ENCODE results near the gene MRRF.

MRRF gene

DNA sequence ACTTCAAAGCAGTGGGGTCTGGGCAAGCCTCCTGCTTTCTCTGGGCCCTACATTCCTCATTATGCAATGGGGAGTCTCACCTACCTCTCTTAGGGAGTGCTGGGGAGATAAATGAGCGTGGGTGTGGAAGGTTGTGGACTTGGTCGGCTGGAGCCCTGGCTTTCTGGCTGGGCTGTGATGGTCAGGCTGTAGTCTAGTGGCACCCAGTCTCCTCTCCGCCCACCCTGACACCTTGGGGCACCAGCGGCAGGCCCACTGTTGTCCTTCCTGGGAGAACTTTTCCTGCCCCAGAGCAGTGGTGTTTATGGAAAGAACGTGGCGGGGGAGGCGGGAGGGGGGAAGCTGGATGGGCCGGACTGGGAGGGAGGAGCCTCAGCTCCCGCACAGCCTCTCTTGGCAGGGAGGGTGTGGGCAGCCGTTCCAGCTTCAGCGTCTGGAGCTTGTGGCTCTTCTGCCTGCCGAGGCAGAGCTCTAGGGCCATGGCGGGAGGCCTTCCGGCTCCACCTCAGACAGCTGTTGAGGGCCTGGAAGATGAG, 110.3 kb downstream of the MRRF start:
- peaks cover 2% of the 10 kb centered on the region for H3K9me3 Mint-ChIP-seq
- DNase-seq, result peak; percentile 44
- peaks cover 41% of the 10 kb centered on the region for H3K4me1 Mint-ChIP-seq
- H3K36me3 Mint-ChIP-seq (ENCODE audit: low read depth), result no peaks in the 10 kb centered on the region
- H3K27me3 Mint-ChIP-seq (ENCODE audit: low read depth, poor library complexity), result peaks cover 54% of the 10 kb centered on the region
- TF ChIP-seq, protein P1, sequence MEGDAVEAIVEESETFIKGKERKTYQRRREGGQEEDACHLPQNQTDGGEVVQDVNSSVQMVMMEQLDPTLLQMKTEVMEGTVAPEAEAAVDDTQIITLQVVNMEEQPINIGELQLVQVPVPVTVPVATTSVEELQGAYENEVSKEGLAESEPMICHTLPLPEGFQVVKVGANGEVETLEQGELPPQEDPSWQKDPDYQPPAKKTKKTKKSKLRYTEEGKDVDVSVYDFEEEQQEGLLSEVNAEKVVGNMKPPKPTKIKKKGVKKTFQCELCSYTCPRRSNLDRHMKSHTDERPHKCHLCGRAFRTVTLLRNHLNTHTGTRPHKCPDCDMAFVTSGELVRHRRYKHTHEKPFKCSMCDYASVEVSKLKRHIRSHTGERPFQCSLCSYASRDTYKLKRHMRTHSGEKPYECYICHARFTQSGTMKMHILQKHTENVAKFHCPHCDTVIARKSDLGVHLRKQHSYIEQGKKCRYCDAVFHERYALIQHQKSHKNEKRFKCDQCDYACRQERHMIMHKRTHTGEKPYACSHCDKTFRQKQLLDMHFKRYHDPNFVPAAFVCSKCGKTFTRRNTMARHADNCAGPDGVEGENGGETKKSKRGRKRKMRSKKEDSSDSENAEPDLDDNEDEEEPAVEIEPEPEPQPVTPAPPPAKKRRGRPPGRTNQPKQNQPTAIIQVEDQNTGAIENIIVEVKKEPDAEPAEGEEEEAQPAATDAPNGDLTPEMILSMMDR (IDR thresholded peaks at IDR 0.05), result no peak
- no peak overlapping the region for H3K4me3 Mint-ChIP-seq
- no peak overlapping the region for H3K27ac Mint-ChIP-seq

GRCh38 chr9:122376796-122377195, 112.1 kb downstream of the MRRF start:
- Mint-ChIP-seq H3K4me1 (peaks cover 41% of the 10 kb centered on the region), H3K27ac (no peak overlapping the region), H3K4me3 (no peak overlapping the region), H3K36me3 (ENCODE audit: low read depth) (no peaks in the 10 kb centered on the region), H3K9me3 (peaks cover 3% of the 10 kb centered on the region), H3K27me3 (ENCODE audit: low read depth, poor library complexity) (peaks cover 36% of the 10 kb centered on the region)
- TF ChIP-seq, protein P1 (IDR thresholded peaks at IDR 0.05), result no peak
- DNase-seq, result no peak

- Mint-ChIP-seq H3K9me3 (peaks cover 3% of the 10 kb centered on the region), H3K4me3 (no peak overlapping the region), H3K4me1 (peaks cover 35% of the 10 kb centered on the region), H3K27me3 (ENCODE audit: low read depth, poor library complexity) (peaks cover 29% of the 10 kb centered on the region), H3K36me3 (ENCODE audit: low read depth) (no peaks in the 10 kb centered on the region), H3K27ac (no peak overlapping the region)
- no peak for DNase-seq
- TF ChIP-seq, protein P1 (IDR thresholded peaks at IDR 0.05), result no peak
Observed at GRCh38 chr9:122377241-122378164, 112.8 kb downstream of the MRRF start.

DNA sequence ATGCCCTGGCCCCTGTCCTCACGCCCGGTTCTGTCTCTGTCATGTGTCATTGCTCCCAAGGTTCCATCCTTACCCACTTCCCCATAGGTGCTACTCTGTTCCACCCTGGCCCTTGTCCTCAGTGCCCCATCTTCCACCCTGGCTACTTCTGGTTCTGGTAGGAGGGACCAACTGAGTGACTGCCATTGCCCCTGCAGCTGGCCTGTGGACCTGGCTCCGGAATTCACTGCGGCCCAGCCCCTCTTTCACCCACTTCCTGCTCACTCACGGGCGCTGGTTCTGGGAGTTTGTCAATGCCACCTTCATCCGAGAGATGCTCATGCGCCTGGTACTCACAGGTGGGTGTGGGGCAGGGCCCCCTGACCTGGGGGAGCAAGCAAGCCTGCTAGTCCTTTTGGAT, 113.6 kb downstream of the MRRF start:
- Mint-ChIP-seq H3K36me3 (ENCODE audit: low read depth) (no peaks in the 10 kb centered on the region), H3K4me1 (peaks cover 35% of the 10 kb centered on the region), H3K4me3 (no peak overlapping the region), H3K9me3 (peaks cover 3% of the 10 kb centered on the region), H3K27me3 (ENCODE audit: low read depth, poor library complexity) (peaks cover 26% of the 10 kb centered on the region), H3K27ac (no peak overlapping the region)
- DNase-seq, result no peak
- TF ChIP-seq, protein P1 (IDR thresholded peaks at IDR 0.05), result no peak

DNA sequence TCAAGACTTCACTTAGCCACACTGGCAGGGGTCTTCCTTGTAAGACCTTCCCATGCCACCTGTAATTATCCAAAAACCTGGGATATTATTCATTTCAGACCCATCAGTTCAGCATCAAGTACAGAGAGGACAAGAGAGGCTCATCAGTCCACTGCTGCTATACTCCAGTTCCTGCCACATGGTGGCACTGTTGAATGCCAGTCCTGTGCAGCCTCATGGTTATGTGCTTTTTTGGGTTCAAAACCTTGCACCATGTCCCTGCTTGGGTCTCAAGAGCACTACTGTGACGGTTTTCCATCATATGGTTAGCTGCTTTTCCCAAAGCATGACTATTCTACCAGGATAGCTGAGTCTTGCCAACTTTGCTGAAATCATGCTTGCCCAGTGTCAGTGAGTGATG, 114.7 kb downstream of the MRRF start:
- TF ChIP-seq, protein P1 (IDR thresholded peaks at IDR 0.05), result peak; percentile 13
- H3K4me3 Mint-ChIP-seq, result no peak overlapping the region
- peaks cover 15% of the 10 kb centered on the region for H3K27me3 Mint-ChIP-seq (ENCODE audit: low read depth, poor library complexity)
- H3K9me3 Mint-ChIP-seq, result peaks cover 3% of the 10 kb centered on the region
- peaks cover 35% of the 10 kb centered on the region for H3K4me1 Mint-ChIP-seq
- no peak for DNase-seq
- no peaks in the 10 kb centered on the region for H3K36me3 Mint-ChIP-seq (ENCODE audit: low read depth)
- no peak overlapping the region for H3K27ac Mint-ChIP-seq

All from nephron progenitor cell (in vitro differentiated cells).